Activated T-helper 1 cell treated with anti-CD3 and anti-CD28 coated beads, Interleukin-12 subunit alpha, Interleukin-12 subunit beta, Interleukin-2, Interleukin-4 antibody, amounts not matched to agents 30 ng/mL and 10 ng/mL and 1 ng/mL, durations not matched to agents 14 hours and 24 hours and 36 hours (primary cell): Measurements from ENCODE around the gene ITGA3. TPM values are rescaled to one million over a fixed set of nuclear protein-coding genes. Genes with fewer than 3 reads are reported as not detected.
A peak's percentile ranks its signal among the peaks of the same experiment; 100 is the strongest.

Experiments
- DNase-seq: peaks from one replicate; pipeline ENCODE4 v3.0.0; 2021; ENCODE audit warnings: low spot score
- H3K27ac Mint-ChIP-seq: one replicate; pipeline ENCODE4 v1.8.0; 2021; ENCODE audit warnings: mild to moderate bottlenecking, mixed read lengths
- H3K27me3 Mint-ChIP-seq: one replicate; pipeline ENCODE4 v1.8.0; 2022; ENCODE audit warnings: mild to moderate bottlenecking, moderate library complexity, mixed read lengths; ENCODE audit not compliant: insufficient read depth
- H3K36me3 Mint-ChIP-seq: one replicate; pipeline ENCODE4 v1.8.0; 2021; ENCODE audit warnings: low read depth, mixed read lengths
- H3K4me1 Mint-ChIP-seq: one replicate; pipeline ENCODE4 v1.8.0; 2021; ENCODE audit warnings: low read depth, mixed read lengths
- H3K4me3 Mint-ChIP-seq: one replicate; pipeline ENCODE4 v1.8.0; 2021; ENCODE audit warnings: mild to moderate bottlenecking, moderate library complexity, mixed read lengths
- H3K9me3 Mint-ChIP-seq: one replicate; pipeline ENCODE4 v1.8.0; 2021; ENCODE audit warnings: mixed read lengths
- intact Hi-C: fragments of 100-400 bp; cut with micrococcal nuclease; formaldehyde crosslinking; loops from one replicate; pipeline ENCODE4 v1.15.1; 2024
- total RNA-seq: library from RNA; stranded (reverse); gene quantifications from 2 replicates; pipeline ENCODE4 v1.2.3, GENCODE V29; 2022

The ITGA3 gene
- total RNA-seq, 1 donor from 2014 or later, result 20.6 TPM

DNA sequence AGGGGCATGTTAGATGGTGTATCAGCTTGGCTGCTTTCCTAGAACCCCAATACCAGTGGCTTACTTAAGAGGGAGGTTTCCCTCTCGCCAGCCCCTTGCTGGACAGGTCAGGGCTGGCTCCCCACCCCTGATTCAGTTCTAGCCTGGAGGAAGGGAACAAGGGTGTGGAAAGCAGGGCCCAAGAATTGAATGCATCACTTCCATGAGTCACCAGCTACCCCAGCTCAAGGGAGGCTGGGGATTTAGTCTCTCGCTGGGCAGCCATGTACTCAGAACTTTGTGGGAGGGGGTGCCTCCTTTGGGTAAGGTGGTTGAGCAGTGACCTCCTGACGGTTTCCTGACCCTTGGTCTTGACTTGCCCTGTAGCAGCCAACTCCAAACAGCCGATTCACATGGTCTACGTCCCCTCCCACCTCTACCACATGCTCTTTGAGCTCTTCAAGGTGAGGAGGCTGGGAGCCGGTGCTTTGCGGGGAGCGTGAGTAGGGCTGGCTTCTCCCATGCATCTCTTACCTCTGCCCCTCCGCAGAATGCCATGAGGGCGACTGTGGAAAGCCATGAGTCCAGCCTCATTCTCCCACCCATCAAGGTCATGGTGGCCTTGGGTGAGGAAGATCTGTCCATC, 52.0 kb downstream of the ITGA3 start:
- DNase-seq, result no peak
- no peaks in the 10 kb centered on the region for H3K4me1 Mint-ChIP-seq
- H3K27ac Mint-ChIP-seq, result no peak overlapping the region
- intact Hi-C loops, result no loop called here
- no peaks in the 10 kb centered on the region for H3K9me3 Mint-ChIP-seq
- peaks cover 1% of the 10 kb centered on the region for H3K27me3 Mint-ChIP-seq
- H3K36me3 Mint-ChIP-seq, result peaks cover 4% of the 10 kb centered on the region
- no peak overlapping the region for H3K4me3 Mint-ChIP-seq

- H3K27ac Mint-ChIP-seq, result peak overlapping the region; percentile 29
- DNase-seq, result no peak
- H3K36me3 Mint-ChIP-seq, result peaks cover 4% of the 10 kb centered on the region
- H3K4me3 Mint-ChIP-seq, result no peak overlapping the region
- intact Hi-C loops, result no loop called here
- H3K4me1 Mint-ChIP-seq, result no peaks in the 10 kb centered on the region
- H3K27me3 Mint-ChIP-seq, result peaks cover 1% of the 10 kb centered on the region
- no peaks in the 10 kb centered on the region for H3K9me3 Mint-ChIP-seq
These were observed 52.6 kb downstream of the ITGA3 start for GRCh38 chr17:50108556-50108955.

GRCh38 chr17:50109207-50109606, 53.3 kb downstream of the ITGA3 start:
- peaks cover 4% of the 10 kb centered on the region for H3K36me3 Mint-ChIP-seq
- intact Hi-C loops, result no loop called here
- no peaks in the 10 kb centered on the region for H3K9me3 Mint-ChIP-seq
- peaks cover 1% of the 10 kb centered on the region for H3K27me3 Mint-ChIP-seq
- no peak overlapping the region for H3K27ac Mint-ChIP-seq
- no peaks in the 10 kb centered on the region for H3K4me1 Mint-ChIP-seq
- no peak overlapping the region for H3K4me3 Mint-ChIP-seq
- DNase-seq, result no peak

DNA sequence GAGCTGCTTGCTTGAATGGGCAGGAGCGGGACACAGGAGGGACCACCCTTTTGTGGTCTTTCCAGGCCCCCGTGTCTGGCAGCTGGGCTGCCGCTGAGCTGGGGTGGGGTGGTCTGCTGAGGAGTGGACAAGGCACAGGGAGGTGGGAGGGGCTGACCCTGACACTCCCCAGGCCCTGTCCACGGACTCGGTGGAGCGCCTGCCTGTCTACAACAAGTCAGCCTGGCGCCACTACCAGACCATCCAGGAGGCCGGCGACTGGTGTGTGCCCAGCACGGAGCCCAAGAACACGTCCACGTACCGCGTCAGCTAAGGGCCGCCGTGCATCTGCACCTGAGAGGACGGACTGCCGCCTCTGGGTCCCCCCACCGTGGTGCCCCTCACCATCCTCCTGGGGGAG, 53.9 kb downstream of the ITGA3 start:
- Mint-ChIP-seq H3K9me3 (no peaks in the 10 kb centered on the region), H3K36me3 (peaks cover 4% of the 10 kb centered on the region), H3K27me3 (peaks cover 5% of the 10 kb centered on the region), H3K4me3 (no peak overlapping the region), H3K27ac (no peak overlapping the region), H3K4me1 (peaks cover 3% of the 10 kb centered on the region)
- DNase-seq, result no peak
- intact Hi-C loops, result no loop called here

DNA sequence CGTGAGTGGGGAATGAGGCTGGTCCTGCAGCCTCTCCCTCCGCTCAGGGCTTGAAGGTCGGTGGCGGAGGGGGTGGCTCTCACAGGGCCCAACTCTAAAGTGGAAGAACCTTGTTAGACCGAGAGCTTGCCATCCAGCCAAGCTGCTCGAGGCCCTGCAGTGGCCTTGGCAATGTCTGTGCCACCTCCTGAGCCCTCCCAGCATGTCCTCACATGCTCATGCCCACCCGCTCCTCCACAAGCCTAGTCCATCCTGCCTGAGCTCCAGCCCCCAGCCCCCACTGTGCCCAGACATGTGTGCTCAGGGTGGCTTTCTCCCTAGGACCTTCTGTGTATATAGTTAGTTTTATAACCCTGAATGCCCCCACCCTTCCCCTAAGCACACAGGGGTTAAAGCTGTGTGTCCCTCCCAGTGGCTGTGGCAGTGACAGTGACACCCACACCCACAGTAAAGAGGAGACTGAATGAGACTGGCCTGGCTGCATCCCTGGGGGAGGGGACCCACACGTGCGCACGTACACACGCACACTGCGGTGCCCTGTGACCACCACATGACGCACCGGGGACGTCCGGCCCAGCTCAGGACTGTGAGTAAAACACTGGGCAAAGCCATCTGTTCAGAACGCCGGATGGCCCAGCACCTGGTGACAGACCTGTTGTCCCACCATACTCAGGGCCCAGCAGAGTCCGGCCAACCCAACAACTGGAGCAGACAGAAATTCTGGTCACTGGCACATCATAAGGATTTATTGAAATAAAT, 54.9 kb downstream of the ITGA3 start:
- DNase-seq, result no peak

DNA sequence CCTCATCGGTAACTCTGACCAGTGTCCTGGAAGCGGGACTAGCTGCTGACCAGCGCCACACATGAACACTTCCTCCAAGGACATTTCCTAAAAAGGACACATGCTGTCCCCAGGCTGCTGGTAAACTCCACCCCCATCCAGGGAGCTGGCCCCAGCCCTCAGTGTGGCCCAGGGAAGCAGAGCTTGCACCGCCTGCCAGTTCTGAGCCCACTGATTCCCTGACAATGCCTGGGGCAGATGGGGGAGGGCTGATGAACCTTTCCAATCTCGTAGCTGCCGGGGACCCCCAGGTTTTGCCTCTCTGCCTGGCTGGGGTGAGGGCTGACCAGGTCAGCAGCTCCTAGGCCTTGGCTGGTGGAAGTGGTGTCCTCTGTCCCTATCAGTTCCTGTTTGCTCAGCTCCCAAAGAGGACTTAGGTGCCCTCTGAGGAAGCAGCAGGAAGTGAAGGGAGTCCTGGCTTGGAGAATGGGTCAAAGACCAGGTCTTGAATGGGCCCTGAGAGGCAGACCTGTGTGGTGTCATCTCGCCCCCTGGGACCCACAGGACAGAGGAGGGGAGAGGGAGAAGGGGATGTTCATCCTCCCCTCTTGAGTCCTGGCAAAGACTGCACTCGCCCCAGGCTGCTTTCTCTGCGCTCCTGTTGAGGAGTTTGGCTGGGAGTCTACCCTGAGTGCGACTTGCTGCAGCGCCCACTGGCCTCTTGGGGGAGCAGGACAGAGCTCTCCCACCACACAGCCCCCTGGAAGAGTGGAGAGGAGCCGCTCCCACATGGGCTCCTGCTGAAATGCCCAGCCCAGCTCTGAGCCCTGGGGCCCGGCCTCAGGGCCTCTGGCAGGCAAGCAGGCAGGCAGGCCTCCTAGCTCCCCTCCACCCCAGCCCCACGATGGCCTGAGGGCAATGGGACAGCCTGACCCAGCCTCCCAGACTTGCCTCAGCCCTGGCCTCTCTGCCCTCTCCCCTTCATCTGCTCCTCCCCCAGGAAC, 56.1 kb downstream of the ITGA3 start:
- Mint-ChIP-seq H3K27ac (no peak overlapping the region), H3K4me3 (no peak overlapping the region), H3K27me3 (peaks cover 23% of the 10 kb centered on the region), H3K4me1 (peaks cover 14% of the 10 kb centered on the region), H3K9me3 (no peaks in the 10 kb centered on the region), H3K36me3 (peaks cover 4% of the 10 kb centered on the region)
- DNase-seq, result no peak
- intact Hi-C loops, result no loop called here

More for the DNA sequence above, 54.9 kb downstream of the ITGA3 start:
- Mint-ChIP-seq H3K27me3 (peaks cover 13% of the 10 kb centered on the region), H3K27ac (no peak overlapping the region), H3K4me3 (no peak overlapping the region), H3K4me1 (peaks cover 9% of the 10 kb centered on the region), H3K36me3 (peaks cover 4% of the 10 kb centered on the region), H3K9me3 (no peaks in the 10 kb centered on the region)
- intact Hi-C loops, result no loop called here

GRCh38 chr17:50112694-50113093, 56.8 kb downstream of the ITGA3 start:
- no peaks in the 10 kb centered on the region for H3K9me3 Mint-ChIP-seq
- H3K4me3 Mint-ChIP-seq, result no peak overlapping the region
- H3K27me3 Mint-ChIP-seq, result peaks cover 27% of the 10 kb centered on the region
- H3K36me3 Mint-ChIP-seq, result peaks cover 3% of the 10 kb centered on the region
- intact Hi-C loops, result no loop called here
- DNase-seq, result no peak
- no peak overlapping the region for H3K27ac Mint-ChIP-seq
- H3K4me1 Mint-ChIP-seq, result peaks cover 15% of the 10 kb centered on the region

- Mint-ChIP-seq H3K27ac (no peak overlapping the region), H3K4me1 (peaks cover 15% of the 10 kb centered on the region)
- intact Hi-C loops, result no loop called here
These were observed 57.9 kb downstream of the ITGA3 start for GRCh38 chr17:50113624-50114320.

GRCh38 chr17:50114401-50114800, 58.5 kb downstream of the ITGA3 start:
- no peaks in the 10 kb centered on the region for H3K9me3 Mint-ChIP-seq
- peaks cover 35% of the 10 kb centered on the region for H3K27me3 Mint-ChIP-seq
- H3K27ac Mint-ChIP-seq, result no peak overlapping the region
- DNase-seq, result no peak
- H3K4me1 Mint-ChIP-seq, result peaks cover 15% of the 10 kb centered on the region
- H3K4me3 Mint-ChIP-seq, result no peak overlapping the region
- intact Hi-C loops, result no loop called here
- H3K36me3 Mint-ChIP-seq, result no peaks in the 10 kb centered on the region

More at GRCh38 chr17:50113624-50114320, 57.9 kb downstream of the ITGA3 start:
- Mint-ChIP-seq H3K27me3 (peaks cover 34% of the 10 kb centered on the region), H3K9me3 (no peaks in the 10 kb centered on the region), H3K36me3 (peaks cover 1% of the 10 kb centered on the region), H3K4me3 (no peak overlapping the region)
- DNase-seq, result no peak

DNA sequence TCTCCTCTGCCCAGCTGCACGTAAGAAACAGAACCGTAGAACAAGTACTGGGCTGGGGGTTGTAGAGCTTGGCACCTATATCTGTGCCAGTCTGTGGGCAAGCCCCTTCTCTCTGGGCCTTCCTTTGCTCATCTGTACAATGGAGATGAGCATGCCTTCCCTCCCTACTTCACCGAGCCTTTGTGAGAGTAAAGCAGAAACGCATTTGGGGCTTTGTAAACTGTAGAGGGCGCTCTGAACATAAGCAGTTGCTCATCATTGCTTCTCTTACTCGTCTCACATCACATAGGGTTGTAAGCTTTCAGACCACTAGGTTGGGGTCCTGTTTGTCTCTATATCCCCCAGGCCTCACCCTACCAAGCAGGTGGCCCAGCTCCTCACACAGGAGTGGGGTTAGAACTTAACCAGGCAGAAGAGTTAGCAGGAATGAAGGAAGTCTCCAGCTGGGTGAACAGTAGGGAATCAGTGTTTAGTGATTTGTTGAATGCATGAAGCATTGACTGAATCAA, 59.0 kb downstream of the ITGA3 start:
- Mint-ChIP-seq H3K36me3 (no peaks in the 10 kb centered on the region), H3K9me3 (no peaks in the 10 kb centered on the region), H3K4me3 (no peak overlapping the region), H3K27me3 (peaks cover 40% of the 10 kb centered on the region), H3K27ac (no peak overlapping the region), H3K4me1 (peaks cover 15% of the 10 kb centered on the region)
- intact Hi-C loops, result loop anchor here (1.0 kb wide), 1 partner anchor 83 kb away; no protein-coding TSS in a partner anchor
- no peak for DNase-seq

- Mint-ChIP-seq H3K4me1 (peaks cover 15% of the 10 kb centered on the region), H3K27me3 (peaks cover 49% of the 10 kb centered on the region), H3K4me3 (no peak overlapping the region), H3K9me3 (no peaks in the 10 kb centered on the region), H3K27ac (no peak overlapping the region), H3K36me3 (no peaks in the 10 kb centered on the region)
- intact Hi-C loops, result loop anchor here (1.0 kb wide), 1 partner anchor 83 kb away; no protein-coding TSS in a partner anchor
- DNase-seq, result no peak
These were observed 59.8 kb downstream of the ITGA3 start for GRCh38 chr17:50115756-50116155.
